ENCODE results near the gene NSUN4. TPM values are rescaled to one million over a fixed set of nuclear protein-coding genes. Genes with fewer than 3 reads are reported as not detected.
"Not testable (repeated sequence)": the region's sequence is repeated elsewhere in the genome, so short reads cannot be mapped to it uniquely, and the experiment has no call there.

NSUN4 gene
- polyA plus RNA-seq, 1 experiment, result 24.0 TPM

- ChIA-PET POLR2A (no interaction called here), CTCF (interaction anchor here (2.8 kb wide), 1 partner anchor 14 kb away, joined by 14 read pairs; no protein-coding TSS in a partner anchor)
- TF ChIP-seq CTCF (IDR thresholded peaks at IDR 0.05; ENCODE audit: insufficient read depth, low read depth, low read length), result no peak
- Histone ChIP-seq H3K4me3 (ENCODE audit: low read depth, low read length) (no peak overlapping the region), H3K27me3 (ENCODE audit: control insufficient read depth, insufficient read depth, low read length) (no peaks in the 10 kb centered on the region), H3K36me3 (ENCODE audit: control insufficient read depth, insufficient read depth, low read length) (peaks cover 14% of the 10 kb centered on the region)
- DNase-seq (ENCODE audit: low read depth), result no peak
These were observed 21.6 kb downstream of the NSUN4 start for GRCh38 chr1:46362158-46362557.

- H3K27me3 ChIP-seq (ENCODE audit: control insufficient read depth, insufficient read depth, low read length), result no peaks in the 10 kb centered on the region
- CTCF ChIA-PET, result interaction anchor here (0.5 to 2.8 kb wide), 2 partner anchors 15 to 42 kb away, joined by 3 to 14 read pairs; no protein-coding TSS in a partner anchor
- no peak for TF ChIP-seq CTCF (IDR thresholded peaks at IDR 0.05; ENCODE audit: insufficient read depth, low read depth, low read length)
- peaks cover 14% of the 10 kb centered on the region for H3K36me3 ChIP-seq (ENCODE audit: control insufficient read depth, insufficient read depth, low read length)
- H3K4me3 ChIP-seq (ENCODE audit: low read depth, low read length), result no peak overlapping the region
- DNase-seq (ENCODE audit: low read depth), result no peak
- POLR2A ChIA-PET, result no interaction called here
These were observed 22.5 kb downstream of the NSUN4 start for GRCh38 chr1:46363121-46363520.

- Histone ChIP-seq H3K36me3 (ENCODE audit: control insufficient read depth, insufficient read depth, low read length) (peaks cover 15% of the 10 kb centered on the region), H3K4me3 (ENCODE audit: low read depth, low read length) (no peak overlapping the region), H3K27me3 (ENCODE audit: control insufficient read depth, insufficient read depth, low read length) (no peaks in the 10 kb centered on the region)
- peak; percentile 60 for DNase-seq (ENCODE audit: low read depth)
- TF ChIP-seq CTCF (IDR thresholded peaks at IDR 0.05; ENCODE audit: insufficient read depth, low read depth, low read length), result no peak
- CTCF ChIA-PET, result no interaction called here
- POLR2A ChIA-PET, result interaction anchor here (0.5 to 0.6 kb wide), 2 partner anchors 23 to 50 kb away, joined by 4 to 7 read pairs; no protein-coding TSS in a partner anchor
These were observed 24.0 kb downstream of the NSUN4 start for GRCh38 chr1:46364612-46365011.

GRCh38 chr1:46365796-46366195 lies 25.2 kb downstream of the NSUN4 start:
- not testable (repeated sequence) for DNase-seq (ENCODE audit: low read depth)

GRCh38 chr1:46367072-46367471 lies 26.5 kb downstream of the NSUN4 start:
- ChIA-PET CTCF (no interaction called here), POLR2A (no interaction called here)
- TF ChIP-seq CTCF (IDR thresholded peaks at IDR 0.05; ENCODE audit: insufficient read depth, low read depth, low read length), result no peak
- Histone ChIP-seq H3K36me3 (ENCODE audit: control insufficient read depth, insufficient read depth, low read length) (peaks cover 5% of the 10 kb centered on the region), H3K27me3 (ENCODE audit: control insufficient read depth, insufficient read depth, low read length) (no peaks in the 10 kb centered on the region), H3K4me3 (ENCODE audit: low read depth, low read length) (no peak overlapping the region)
- no peak for DNase-seq (ENCODE audit: low read depth)

More at GRCh38 chr1:46365796-46366195, 25.2 kb downstream of the NSUN4 start:
- H3K4me3 ChIP-seq (ENCODE audit: low read depth, low read length); H3K27me3 ChIP-seq (ENCODE audit: control insufficient read depth, insufficient read depth, low read length); POLR2A ChIA-PET: not testable (repeated sequence)
- H3K36me3 ChIP-seq (ENCODE audit: control insufficient read depth, insufficient read depth, low read length), result peaks cover 15% of the 10 kb centered on the region
- CTCF ChIA-PET, result interaction anchor here (1.0 kb wide), 2 partner anchors 18 to 33 kb away, joined by 3 read pairs; no protein-coding TSS in a partner anchor

GRCh38 chr1:46367701-46368100 lies 27.1 kb downstream of the NSUN4 start:
- H3K27me3 ChIP-seq (ENCODE audit: control insufficient read depth, insufficient read depth, low read length); DNase-seq (ENCODE audit: low read depth); POLR2A ChIA-PET; H3K4me3 ChIP-seq (ENCODE audit: low read depth, low read length); H3K36me3 ChIP-seq (ENCODE audit: control insufficient read depth, insufficient read depth, low read length); CTCF ChIA-PET: not testable (repeated sequence)
